T-helper 1 cell (primary cell): ENCODE results near the gene CT45A9.
A peak's percentile ranks its signal among the peaks of the same experiment; 100 is the strongest.
"Not testable (repeated sequence)": the region's sequence is repeated elsewhere in the genome, so short reads cannot be mapped to it uniquely, and the experiment has no call there.

Experiments used
- DNase-seq, 5 donors: peaks; one replicate each; pipeline ENCODE4 v3.0.0-alpha.2; 2012 to 2020
- total RNA-seq, 4 donors: gene quantifications; one replicate each; lab custom pipeline; 2026; lab: John Stamatoyannopoulos, UW

CT45A9 gene, protein sequence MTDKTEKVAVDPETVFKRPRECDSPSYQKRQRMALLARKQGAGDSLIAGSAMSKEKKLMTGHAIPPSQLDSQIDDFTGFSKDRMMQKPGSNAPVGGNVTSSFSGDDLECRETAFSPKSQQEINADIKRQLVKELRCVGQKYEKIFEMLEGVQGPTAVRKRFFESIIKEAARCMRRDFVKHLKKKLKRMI
- total RNA-seq = 0 reads per million in 4 donors

DNA sequence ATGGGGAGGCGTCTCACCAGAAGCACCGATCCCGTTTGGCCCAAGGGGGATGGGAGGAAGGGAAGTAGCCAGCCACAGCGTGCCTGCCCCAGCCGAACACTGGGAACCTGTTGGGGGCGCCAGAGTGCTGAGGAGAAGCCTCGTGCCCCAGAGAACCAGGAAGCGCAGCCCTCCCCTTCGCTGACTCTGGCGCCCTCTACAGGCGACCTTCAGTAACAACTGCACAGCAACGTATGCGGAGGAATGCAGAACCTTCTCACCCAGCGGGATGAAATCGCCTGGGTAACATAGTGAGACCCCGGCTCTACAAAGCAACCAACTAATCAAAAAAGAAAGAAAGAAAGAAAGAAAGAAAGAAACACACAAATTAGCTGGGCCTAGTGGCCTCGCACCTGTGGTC is at the start of gene CT45A9:
Gene CT45A9 (minus strand): TSS at position 101 of the 400 bp plus-strand sequence. CDS start 3,751 bp downstream, outside the sequence.
- DNase-seq = not testable (repeated sequence)

DNA sequence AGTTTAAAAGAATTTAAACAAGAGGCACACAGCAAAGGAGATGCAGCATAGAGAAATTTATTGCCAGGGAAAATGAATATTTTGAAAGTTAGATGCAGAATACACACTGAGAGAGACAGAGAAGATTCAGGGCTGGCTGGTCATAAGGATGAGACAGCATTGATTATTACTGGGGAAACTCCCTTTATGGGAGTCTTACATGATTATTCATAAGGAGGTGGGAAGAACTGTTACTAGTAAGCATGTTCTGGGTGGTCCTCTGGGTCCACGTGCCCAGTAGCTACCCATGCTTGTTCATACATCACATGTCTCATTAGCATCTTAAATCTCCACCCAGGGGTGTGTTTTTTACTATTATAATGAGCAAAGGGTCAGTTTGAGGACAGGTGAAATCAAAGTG is 48.9 kb upstream of the CT45A9 start:
- DNase-seq = not testable (repeated sequence)

DNA sequence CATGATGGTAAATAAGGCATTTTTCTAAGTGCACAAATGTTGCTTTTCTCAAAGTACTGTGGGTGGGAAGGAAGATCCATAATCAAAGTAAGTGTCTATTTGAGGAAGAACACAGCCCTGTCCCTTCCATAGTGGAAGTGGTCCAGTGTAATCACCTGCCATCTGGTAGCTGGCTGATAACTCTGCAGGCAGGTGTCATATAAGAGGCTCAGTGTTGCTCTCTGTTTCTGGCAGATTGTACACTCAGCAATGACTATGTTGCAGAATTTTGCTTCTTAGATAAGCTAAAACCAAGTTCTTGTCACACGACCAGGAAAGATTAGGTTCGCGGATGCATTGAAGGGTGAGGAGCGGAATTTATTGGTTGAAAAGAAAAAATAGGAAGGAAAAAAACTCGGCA is 42.8 kb upstream of the CT45A9 start:
- DNase-seq = no peak

DNA sequence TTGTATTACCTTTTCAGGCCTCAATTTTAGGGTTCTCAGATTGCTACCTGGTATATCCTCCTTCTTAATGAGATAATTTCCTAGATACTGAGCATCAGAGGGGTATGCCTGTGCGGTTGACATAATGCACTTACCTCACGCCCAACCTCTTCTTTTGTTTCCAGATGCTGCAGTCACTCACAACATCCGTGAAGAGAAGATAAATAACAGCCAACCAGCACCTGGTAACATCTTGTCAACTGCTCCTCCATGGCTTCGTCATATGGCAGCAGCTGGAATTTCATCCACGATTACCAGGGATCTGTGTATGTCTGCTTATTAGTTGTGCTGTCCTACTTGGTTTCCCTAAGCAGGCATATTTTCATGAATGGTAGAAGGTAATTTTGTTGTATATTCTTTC is 38.6 kb upstream of the CT45A9 start:
- DNase-seq = no peak

DNA sequence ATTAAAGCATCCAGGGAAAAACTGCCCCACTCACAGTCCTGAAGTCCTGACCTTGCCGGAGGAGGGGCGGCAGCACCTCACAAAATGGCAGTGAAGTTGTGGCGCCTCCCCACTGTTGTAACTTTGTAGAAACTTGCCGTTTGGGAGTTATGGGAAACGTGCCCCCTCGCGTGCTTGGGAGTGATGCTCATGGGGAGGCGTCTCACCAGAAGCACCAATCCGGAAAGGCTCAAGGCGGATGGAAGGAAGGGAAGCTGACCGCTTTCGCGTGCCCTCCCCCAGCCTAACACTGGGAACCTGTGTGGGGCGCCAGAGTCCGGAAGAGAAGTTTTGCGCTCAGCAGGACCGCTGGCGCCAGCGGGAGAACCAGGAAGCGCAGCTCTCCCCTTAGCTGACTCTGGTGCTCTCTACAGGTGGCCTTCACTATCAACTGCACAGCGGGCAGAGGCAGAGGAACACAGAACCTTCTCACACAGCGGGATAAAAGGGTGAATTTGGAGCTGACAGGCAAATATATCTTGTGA is 21.7 kb upstream of the CT45A9 start, which contains the start of the genes CT45A10 and SAGE1:
Gene CT45A10 (minus strand): TSS at position 151 of the 524 bp plus-strand sequence. CDS start 8,100 bp downstream, outside the sequence.
Gene SAGE1 (plus strand): TSS at position 423 of the 524 bp plus-strand sequence. CDS start 2,527 bp downstream, outside the sequence.
- DNase-seq = no peak

DNA sequence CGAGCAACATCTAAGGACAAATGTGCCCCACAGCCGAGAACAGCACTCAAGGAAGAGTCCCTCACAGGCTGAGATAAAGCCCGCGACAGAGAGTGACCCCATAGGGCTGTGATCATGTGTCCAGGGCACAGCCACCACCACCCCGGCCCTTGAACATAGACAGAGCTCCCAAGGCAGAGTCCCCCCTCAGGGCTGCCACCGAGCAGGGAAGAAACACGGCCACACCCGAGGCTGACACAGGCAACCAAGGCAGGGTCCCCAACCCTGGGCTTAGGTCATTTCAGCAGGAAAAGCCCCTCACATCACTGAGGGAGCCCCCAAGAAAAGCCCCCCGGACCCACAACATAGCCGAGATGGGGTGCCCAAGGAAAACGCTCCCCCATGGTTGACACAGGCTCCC is 21.2 kb upstream of the CT45A9 start:
- no peak for DNase-seq

DNA sequence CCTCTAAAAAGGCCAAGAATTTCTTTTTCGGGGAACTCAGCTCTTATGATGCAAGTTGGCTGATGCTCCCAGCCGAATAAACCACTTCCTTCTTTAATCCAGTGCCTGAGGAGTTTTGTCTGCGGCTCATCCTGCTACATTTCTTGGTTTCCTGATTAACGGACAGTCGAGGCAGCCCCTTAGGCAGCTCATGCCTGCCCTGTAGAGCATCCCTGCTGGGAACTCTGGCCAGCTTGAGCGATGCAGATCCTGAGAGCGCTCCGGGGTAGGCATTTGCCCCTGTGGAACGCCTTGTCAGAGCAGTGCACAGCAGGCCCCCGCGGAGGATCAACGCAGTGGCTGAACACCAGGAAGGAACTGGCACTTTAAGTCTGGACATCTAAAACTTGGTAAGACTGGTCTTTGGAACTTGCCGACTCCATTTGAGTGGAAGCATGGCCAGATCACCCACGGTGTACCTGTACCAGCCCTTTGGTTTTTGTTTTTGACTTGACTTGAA is 18.5 kb upstream of the CT45A9 start:
- no peak for DNase-seq

DNA sequence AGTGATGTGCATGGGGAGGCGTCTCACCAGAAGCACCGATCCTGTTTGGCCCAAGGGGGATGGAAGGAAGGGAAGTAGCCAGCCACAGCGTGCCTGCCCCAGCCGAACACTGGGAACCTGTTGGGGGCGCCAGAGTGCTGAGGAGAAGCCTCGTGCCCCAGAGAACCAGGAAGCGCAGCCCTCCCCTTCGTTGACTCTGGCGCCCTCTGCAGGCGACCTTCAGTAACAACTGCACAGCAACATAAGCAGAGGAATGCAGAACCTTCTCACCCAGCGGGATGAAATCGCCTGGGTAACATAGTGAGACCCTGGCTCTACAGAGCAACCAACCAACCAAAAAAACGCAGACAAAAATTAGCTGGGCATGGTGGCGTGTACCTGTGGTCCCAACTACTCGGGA is 17.4 kb upstream of the CT45A9 start:
- DNase-seq = peak in 1 of 5 donors; percentile 30

DNA sequence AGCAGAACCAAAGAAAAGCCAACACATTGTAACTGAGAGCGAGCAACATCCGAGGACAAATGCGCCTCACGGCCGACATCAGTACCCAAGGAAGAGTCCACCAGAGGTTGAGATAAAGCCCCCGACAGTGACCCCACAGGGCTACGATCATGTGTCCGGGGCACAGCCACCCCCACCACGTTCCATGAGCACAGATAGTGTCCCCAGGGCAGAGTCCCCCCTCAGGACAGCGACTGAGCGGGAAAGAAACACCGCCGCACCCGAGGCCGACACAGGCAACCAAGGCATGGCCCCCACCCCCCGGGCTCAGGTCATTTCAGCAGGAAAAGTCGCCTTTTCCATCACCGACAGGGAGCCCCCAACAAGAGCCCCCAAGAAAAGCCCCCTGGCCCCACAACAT is 16.6 kb upstream of the CT45A9 start:
- not testable (repeated sequence) for DNase-seq

DNA sequence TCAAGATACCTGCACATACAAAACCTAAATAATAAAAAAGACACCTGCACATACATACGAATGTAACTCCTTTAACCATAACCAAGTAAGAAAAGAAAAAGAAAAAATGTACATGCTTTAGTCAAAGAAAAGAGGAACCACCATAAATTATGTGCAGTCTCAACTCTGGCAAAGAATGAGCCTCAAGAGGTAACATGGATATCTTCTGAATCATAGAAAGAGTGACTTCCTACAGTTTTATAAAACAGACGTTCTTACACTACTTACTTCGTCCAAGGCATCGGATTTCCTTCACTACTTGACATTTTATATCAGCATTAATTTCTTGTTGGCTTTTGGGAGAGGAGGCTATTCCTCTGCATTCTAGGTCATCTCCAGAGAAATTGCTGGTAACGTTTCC is 11.1 kb upstream of the CT45A9 start:
- DNase-seq = not testable (repeated sequence)

DNA sequence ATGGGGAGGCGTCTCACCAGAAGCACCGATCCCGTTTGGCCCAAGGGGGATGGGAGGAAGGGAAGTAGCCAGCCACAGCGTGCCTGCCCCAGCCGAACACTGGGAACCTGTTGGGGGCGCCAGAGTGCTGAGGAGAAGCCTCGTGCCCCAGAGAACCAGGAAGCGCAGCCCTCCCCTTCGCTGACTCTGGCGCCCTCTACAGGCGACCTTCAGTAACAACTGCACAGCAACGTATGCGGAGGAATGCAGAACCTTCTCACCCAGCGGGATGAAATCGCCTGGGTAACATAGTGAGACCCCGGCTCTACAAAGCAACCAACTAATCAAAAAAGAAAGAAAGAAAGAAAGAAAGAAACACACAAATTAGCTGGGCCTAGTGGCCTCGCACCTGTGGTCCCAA is 17.2 kb downstream of the CT45A9 start, which contains the start of gene CT45A8:
Gene CT45A8 (minus strand): TSS at position 101 of the 400 bp plus-strand sequence. CDS start 3,755 bp downstream, outside the sequence.
- DNase-seq = not testable (repeated sequence)

DNA sequence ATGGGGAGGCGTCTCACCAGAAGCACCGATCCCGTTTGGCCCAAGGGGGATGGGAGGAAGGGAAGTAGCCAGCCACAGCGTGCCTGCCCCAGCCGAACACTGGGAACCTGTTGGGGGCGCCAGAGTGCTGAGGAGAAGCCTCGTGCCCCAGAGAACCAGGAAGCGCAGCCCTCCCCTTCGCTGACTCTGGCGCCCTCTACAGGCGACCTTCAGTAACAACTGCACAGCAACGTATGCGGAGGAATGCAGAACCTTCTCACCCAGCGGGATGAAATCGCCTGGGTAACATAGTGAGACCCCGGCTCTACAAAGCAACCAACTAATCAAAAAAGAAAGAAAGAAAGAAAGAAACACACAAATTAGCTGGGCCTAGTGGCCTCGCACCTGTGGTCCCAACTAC is 34.4 kb downstream of the CT45A9 start, which contains the start of gene CT45A7:
Gene CT45A7 (minus strand): TSS at position 101 of the 400 bp plus-strand sequence. CDS start 3,747 bp downstream, outside the sequence.
- DNase-seq = not testable (repeated sequence)

DNA sequence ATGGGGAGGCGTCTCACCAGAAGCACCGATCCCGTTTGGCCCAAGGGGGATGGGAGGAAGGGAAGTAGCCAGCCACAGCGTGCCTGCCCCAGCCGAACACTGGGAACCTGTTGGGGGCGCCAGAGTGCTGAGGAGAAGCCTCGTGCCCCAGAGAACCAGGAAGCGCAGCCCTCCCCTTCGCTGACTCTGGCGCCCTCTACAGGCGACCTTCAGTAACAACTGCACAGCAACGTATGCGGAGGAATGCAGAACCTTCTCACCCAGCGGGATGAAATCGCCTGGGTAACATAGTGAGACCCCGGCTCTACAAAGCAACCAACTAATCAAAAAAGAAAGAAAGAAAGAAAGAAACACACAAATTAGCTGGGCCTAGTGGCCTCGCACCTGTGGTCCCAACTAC is 51.7 kb downstream of the CT45A9 start, which contains the start of gene CT45A2:
Gene CT45A2 (minus strand): TSS at position 101 of the 400 bp plus-strand sequence. CDS start 3,747 bp downstream, outside the sequence.
- DNase-seq = not testable (repeated sequence)
